MCF 10A (cell line): ENCODE measurements around the gene PODXL2. TPM values are rescaled to one million over a fixed set of nuclear protein-coding genes. Genes with fewer than 3 reads are reported as not detected.

Experiments
- BruUV-seq: library from RNA; stranded (reverse); fragments of 400-500 nt; replicated peaks from 2 replicates; lab custom pipeline; 2021; lab: Mats Ljungman, UMichigan
- CTCF ChIA-PET: fragments of 300-600 bp; sonication (Branson Sonifier 250); formaldehyde crosslinking; extraction: SDS; loops from one replicate; lab custom pipeline; 2021; ENCODE audit warnings: antibody characterized with exemption, inconsistent platforms; lab: Yijun Ruan, JAX
- POLR2A ChIA-PET: fragments of 300-600, 350-650 bp; sonication (Branson Sonifier 250); formaldehyde crosslinking; extraction: SDS; loops from one replicate; lab custom pipeline; 2020; ENCODE audit warnings: antibody characterized with exemption, inconsistent platforms; lab: Yijun Ruan, JAX
- DNase-seq: peaks from one replicate; pipeline ENCODE4 v3.0.0-alpha.2; 2018; ENCODE audit not compliant: unreplicated experiment
- H3K27ac Mint-ChIP-seq: one replicate; pipeline ENCODE4 v1.8.0; 2022; ENCODE audit warnings: mild to moderate bottlenecking, low read depth, mixed read lengths; ENCODE audit not compliant: unreplicated experiment
- H3K27me3 Mint-ChIP-seq: one replicate; pipeline ENCODE4 v1.8.0; 2022; ENCODE audit warnings: mixed read lengths; ENCODE audit not compliant: insufficient read depth, unreplicated experiment
- H3K36me3 Mint-ChIP-seq: one replicate; pipeline ENCODE4 v1.8.0; 2022; ENCODE audit warnings: mild to moderate bottlenecking, moderate library complexity, mixed read lengths; ENCODE audit not compliant: insufficient read depth, unreplicated experiment
- H3K4me1 Mint-ChIP-seq: one replicate; pipeline ENCODE4 v1.8.0; 2022; ENCODE audit warnings: mixed read lengths; ENCODE audit not compliant: insufficient read depth, unreplicated experiment
- H3K4me3 Mint-ChIP-seq: one replicate; pipeline ENCODE4 v1.8.0; 2022; ENCODE audit warnings: mild to moderate bottlenecking, moderate library complexity, mixed read lengths; ENCODE audit not compliant: unreplicated experiment
- H3K9me3 Mint-ChIP-seq: one replicate; pipeline ENCODE4 v1.8.0; 2022; ENCODE audit warnings: mixed read lengths; ENCODE audit not compliant: unreplicated experiment
- intact Hi-C: fragments of 100-400 bp; cut with micrococcal nuclease; formaldehyde crosslinking; loops from 2 replicates; pipeline ENCODE4 v1.14.1; 2022
- total RNA-seq: library from RNA; stranded (reverse); gene quantifications from 2 replicates; pipeline ENCODE4 v1.2.3, GENCODE V29; 2022
- TF ChIP-seq, protein P1 (sequence below): fragments of 200-600 bp; IDR thresholded peaks from one replicate; pipeline ENCODE4 v1.8.0; 2022; ENCODE audit warnings: antibody characterized with exemption, mild to moderate bottlenecking; ENCODE audit not compliant: unreplicated experiment

The PODXL2 gene
- total RNA-seq, 1 experiment from 2014 or later, result 10.1 TPM

DNA sequence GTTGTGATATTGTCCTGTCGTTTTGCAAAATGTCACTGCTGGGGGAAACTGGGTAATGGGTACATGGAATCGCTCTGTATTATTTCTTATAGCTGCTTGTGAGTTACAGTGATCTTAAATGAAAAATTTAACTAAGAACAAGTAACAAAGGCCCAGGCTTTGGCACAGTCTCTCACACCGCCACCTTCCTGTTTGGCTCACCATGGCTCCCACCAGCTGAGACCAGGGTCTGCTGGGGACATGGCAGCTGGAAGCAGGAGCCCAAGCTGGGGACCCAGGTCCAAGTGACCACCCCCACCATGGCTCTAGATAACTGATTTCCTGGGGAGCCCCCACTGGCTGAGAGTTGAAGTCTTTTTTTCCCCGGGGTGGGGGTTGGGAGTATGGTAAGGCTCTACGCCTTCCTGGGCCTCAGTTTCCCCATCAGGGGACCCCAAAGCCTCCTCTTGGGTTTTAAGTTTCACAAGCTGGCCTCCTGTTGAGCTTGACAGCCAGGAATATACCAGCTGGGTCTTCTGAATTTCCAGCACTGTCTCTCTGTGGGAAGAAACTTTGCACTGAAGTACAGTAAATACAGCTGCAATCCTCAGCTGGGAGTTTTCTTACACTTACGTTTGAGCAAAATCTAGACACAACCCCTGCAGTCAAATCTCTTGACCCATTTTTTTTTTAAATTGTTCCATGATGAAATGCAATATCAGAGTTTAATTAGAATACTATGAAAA is 69.9 kb downstream of the PODXL2 start:
- DNase-seq, result no peak
- TF ChIP-seq, protein P1, sequence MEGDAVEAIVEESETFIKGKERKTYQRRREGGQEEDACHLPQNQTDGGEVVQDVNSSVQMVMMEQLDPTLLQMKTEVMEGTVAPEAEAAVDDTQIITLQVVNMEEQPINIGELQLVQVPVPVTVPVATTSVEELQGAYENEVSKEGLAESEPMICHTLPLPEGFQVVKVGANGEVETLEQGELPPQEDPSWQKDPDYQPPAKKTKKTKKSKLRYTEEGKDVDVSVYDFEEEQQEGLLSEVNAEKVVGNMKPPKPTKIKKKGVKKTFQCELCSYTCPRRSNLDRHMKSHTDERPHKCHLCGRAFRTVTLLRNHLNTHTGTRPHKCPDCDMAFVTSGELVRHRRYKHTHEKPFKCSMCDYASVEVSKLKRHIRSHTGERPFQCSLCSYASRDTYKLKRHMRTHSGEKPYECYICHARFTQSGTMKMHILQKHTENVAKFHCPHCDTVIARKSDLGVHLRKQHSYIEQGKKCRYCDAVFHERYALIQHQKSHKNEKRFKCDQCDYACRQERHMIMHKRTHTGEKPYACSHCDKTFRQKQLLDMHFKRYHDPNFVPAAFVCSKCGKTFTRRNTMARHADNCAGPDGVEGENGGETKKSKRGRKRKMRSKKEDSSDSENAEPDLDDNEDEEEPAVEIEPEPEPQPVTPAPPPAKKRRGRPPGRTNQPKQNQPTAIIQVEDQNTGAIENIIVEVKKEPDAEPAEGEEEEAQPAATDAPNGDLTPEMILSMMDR, result no peak
- intact Hi-C loops, result no loop called here
- ChIA-PET CTCF (interaction anchor here (0.6 to 1.4 kb wide), 6 partner anchors 16 to 1481 kb away, joined by 3 to 6 read pairs (median 3); no protein-coding TSS in a partner anchor), POLR2A (no interaction called here)
- no peaks in the 10 kb centered on the region for H3K27me3 Mint-ChIP-seq
- H3K27ac Mint-ChIP-seq, result no peak overlapping the region
- peaks cover 14% of the 10 kb centered on the region for H3K36me3 Mint-ChIP-seq
- H3K9me3 Mint-ChIP-seq, result no peaks in the 10 kb centered on the region
- no TSS peak for BruUV-seq
- H3K4me3 Mint-ChIP-seq, result no peak overlapping the region
- H3K4me1 Mint-ChIP-seq, result peaks cover 10% of the 10 kb centered on the region

DNA sequence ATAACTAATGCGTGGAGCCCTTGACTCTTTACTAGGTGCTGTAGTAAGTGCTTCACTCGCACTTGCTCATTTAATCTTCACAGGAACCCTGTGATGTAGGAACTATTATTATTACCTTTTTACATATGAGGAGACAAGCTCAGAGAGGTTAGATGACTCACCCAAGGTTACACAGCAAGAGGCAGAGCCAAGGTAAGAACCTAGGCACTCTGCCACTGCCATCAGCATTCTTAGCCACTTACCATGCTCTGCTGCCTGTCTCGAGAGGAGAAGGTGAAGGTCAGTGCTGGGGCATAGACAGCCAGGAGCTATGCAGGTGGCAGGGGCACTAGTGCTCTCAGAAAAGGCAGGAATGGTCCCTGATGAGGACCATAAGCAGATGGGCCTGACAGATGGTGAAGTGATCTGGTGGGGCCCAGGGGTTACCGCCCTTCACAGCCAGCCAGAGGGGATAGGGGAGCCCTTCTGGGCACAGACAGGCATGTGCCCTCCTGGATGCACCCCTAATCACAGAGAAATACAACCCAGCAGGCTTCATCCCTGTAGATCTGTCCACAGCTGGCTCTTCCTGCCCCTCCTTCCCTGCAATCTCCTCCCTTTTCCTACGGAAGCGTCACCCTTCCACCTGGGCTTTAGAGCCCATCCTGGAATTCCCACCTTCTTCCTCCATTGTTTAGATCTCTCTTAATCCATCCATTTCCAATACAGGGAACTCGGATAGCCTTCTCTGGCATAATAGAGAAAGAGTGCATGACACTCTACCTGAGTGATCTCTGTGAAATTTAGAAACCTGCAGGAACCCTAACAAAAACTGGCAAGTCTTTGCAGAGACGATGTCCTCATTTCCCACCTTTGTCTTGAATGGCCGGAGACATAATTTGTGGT is 70.7 kb downstream of the PODXL2 start:
- TF ChIP-seq, protein P1, result no peak
- CTCF ChIA-PET, result interaction anchor here (0.6 to 1.4 kb wide), 7 partner anchors 15 to 1480 kb away, joined by 3 to 6 read pairs (median 3); no protein-coding TSS in a partner anchor
- H3K4me1 Mint-ChIP-seq, result peaks cover 10% of the 10 kb centered on the region
- no peak overlapping the region for H3K4me3 Mint-ChIP-seq
- intact Hi-C loops, result no loop called here
- H3K27ac Mint-ChIP-seq, result no peak overlapping the region
- POLR2A ChIA-PET, result interaction anchor here (0.6 kb wide), 1 partner anchor 1247 kb away, joined by 3 read pairs; no protein-coding TSS in a partner anchor
- H3K36me3 Mint-ChIP-seq, result peaks cover 13% of the 10 kb centered on the region
- no peaks in the 10 kb centered on the region for H3K9me3 Mint-ChIP-seq
- BruUV-seq, result no TSS peak
- H3K27me3 Mint-ChIP-seq, result no peaks in the 10 kb centered on the region
- no peak for DNase-seq

DNA sequence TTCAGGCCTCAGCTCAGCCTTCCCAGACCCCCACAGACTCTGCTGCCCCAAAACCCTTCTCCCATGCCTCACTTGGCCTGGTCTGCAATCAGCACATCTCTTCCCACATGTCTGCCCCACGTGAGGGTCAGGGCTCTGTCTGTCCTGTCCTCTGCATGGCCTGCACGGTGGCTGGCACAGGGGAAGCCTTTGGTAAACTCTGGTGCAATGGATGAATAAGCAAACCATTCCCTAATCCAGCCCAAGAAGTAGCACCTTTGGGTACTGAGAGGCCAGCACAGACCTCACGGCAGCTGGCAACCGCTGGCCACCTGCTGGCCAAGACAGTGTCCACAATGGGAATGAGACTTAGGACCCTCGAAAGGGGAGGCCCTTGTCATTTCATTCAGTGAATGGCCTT is 71.4 kb downstream of the PODXL2 start:
- no peak for DNase-seq
- TF ChIP-seq, protein P1, result no peak
- ChIA-PET POLR2A (interaction anchor here (0.6 to 0.7 kb wide), 2 partner anchors 839 to 1246 kb away, joined by 3 read pairs; no protein-coding TSS in a partner anchor), CTCF (interaction anchor here (0.6 to 1.4 kb wide), 4 partner anchors 40 to 271 kb away, joined by 3 to 6 read pairs (median 4); no protein-coding TSS in a partner anchor)
- intact Hi-C loops, result no loop called here
- Mint-ChIP-seq H3K4me3 (no peak overlapping the region), H3K27me3 (no peaks in the 10 kb centered on the region), H3K36me3 (peaks cover 13% of the 10 kb centered on the region), H3K27ac (no peak overlapping the region), H3K9me3 (no peaks in the 10 kb centered on the region), H3K4me1 (peaks cover 10% of the 10 kb centered on the region)
- no TSS peak for BruUV-seq
